ENCODE results near the gene TRIM2.
A peak's percentile ranks its signal among the peaks of the same experiment; 100 is the strongest.
"Not testable (repeated sequence)": the region's sequence is repeated elsewhere in the genome, so short reads cannot be mapped to it uniquely, and the experiment has no call there.

Gene TRIM2

GRCh38 chr4:153189016-153189801 lies 15.0 kb upstream of the TRIM2 start:
- DNase-seq, result no peak

- DNase-seq, result no peak
Observed at GRCh38 chr4:153191795-153192363, 12.4 kb upstream of the TRIM2 start.

- no peak for DNase-seq
Observed at GRCh38 chr4:153197301-153197700, 6.9 kb upstream of the TRIM2 start.

- DNase-seq, result no peak
Observed at GRCh38 chr4:153198719-153199118, 5.5 kb upstream of the TRIM2 start.

GRCh38 chr4:153203746-153204145 lies 497 bp upstream of the TRIM2 start:
- not testable (repeated sequence) for DNase-seq

GRCh38 chr4:153204728-153205648 lies 745 bp downstream of the TRIM2 start:
- DNase-seq, result peak; percentile 47 to 53

GRCh38 chr4:153205757-153206156 lies 1.5 kb downstream of the TRIM2 start:
- peak; percentile 42 to 57 for DNase-seq

GRCh38 chr4:153206534-153206933 lies 2.3 kb downstream of the TRIM2 start:
- DNase-seq, result no peak

- DNase-seq, result peak; percentile 50 to 51
Observed at GRCh38 chr4:153207027-153207426, 2.8 kb downstream of the TRIM2 start.

- no peak for DNase-seq
Observed at GRCh38 chr4:153207567-153207966, 3.3 kb downstream of the TRIM2 start.

- DNase-seq, result no peak
Observed at GRCh38 chr4:153209410-153209809, 5.2 kb downstream of the TRIM2 start.

GRCh38 chr4:153210727-153211126 lies 6.5 kb downstream of the TRIM2 start:
- DNase-seq, result no peak

GRCh38 chr4:153211986-153212728 lies 7.9 kb downstream of the TRIM2 start:
- DNase-seq, result no peak

- DNase-seq, result no peak
Observed at GRCh38 chr4:153212736-153213135, 8.5 kb downstream of the TRIM2 start.

- no peak for DNase-seq
Observed at GRCh38 chr4:153215921-153216320, 11.7 kb downstream of the TRIM2 start.

- no peak for DNase-seq
Observed at GRCh38 chr4:153216546-153216945, 12.3 kb downstream of the TRIM2 start.

- no peak for DNase-seq
Observed at GRCh38 chr4:153217440-153217839, 13.2 kb downstream of the TRIM2 start.

GRCh38 chr4:153218961-153219360 lies 14.7 kb downstream of the TRIM2 start:
- DNase-seq, result no peak

- no peak for DNase-seq
Observed at GRCh38 chr4:153220682-153221395, 16.6 kb downstream of the TRIM2 start.

GRCh38 chr4:153221783-153222706 lies 17.8 kb downstream of the TRIM2 start:
- DNase-seq, result peak in 1 of 2 experiments; percentile 44

Data from activated T-cell treated with anti-CD3 and anti-CD28 coated beads, Interleukin-2, amount 50 U/mL, for 48 hours (primary cell).